BJ (cell line): Measurements from ENCODE around the gene CCNYL1. TPM values are rescaled to one million over a fixed set of nuclear protein-coding genes. Genes with fewer than 3 reads are reported as not detected.
"Not testable (repeated sequence)": the region's sequence is repeated elsewhere in the genome, so short reads cannot be mapped to it uniquely, and the experiment has no call there.

Source experiments
- CTCF ChIA-PET: fragments of 350-600 bp; formaldehyde crosslinking; extraction: SDS; loops from one replicate; lab custom pipeline; 2021; ENCODE audit warnings: antibody characterized with exemption, inconsistent platforms; lab: Yijun Ruan, JAX
- POLR2A ChIA-PET: fragments of 300-600 bp; sonication (Branson Sonifier 250); formaldehyde crosslinking; extraction: SDS; loops from one replicate; lab custom pipeline; 2021; ENCODE audit warnings: antibody characterized with exemption; lab: Charles Lee
- DNase-seq: peaks from one replicate; pipeline ENCODE4 v3.0.0-alpha.2; 2011; ENCODE audit warnings: low read depth
- H3K27me3 ChIP-seq: 2 replicates; pipeline ENCODE4 v1.6.0; 2011; ENCODE audit warnings: low read length; ENCODE audit not compliant: control insufficient read depth, insufficient read depth
- H3K36me3 ChIP-seq: 2 replicates; pipeline ENCODE4 v1.5.1; 2011; ENCODE audit warnings: low read length; ENCODE audit not compliant: control insufficient read depth, insufficient read depth
- H3K4me3 ChIP-seq: 2 replicates; pipeline ENCODE4 v1.5.1; 2011; ENCODE audit warnings: low read depth, mild to moderate bottlenecking, control low read depth, low read length
- polyA plus RNA-seq: library from polyadenylated mRNA; depleted of rRNA; stranded (reverse); fragments of >200 nt; gene quantifications from 2 replicates; pipeline ENCODE4 v1.2.3, GENCODE V29; 2011
- TF ChIP-seq, protein P1 (sequence below): IDR thresholded peaks from 2 replicates; pipeline ENCODE4 v1.5.1; 2011; ENCODE audit warnings: low read depth, mild to moderate bottlenecking, control low read depth, inconsistent platforms, low read length, moderate library complexity; ENCODE audit not compliant: insufficient read depth

Gene CCNYL1
- polyA plus RNA-seq, 1 experiment: 9.6 TPM

DNA sequence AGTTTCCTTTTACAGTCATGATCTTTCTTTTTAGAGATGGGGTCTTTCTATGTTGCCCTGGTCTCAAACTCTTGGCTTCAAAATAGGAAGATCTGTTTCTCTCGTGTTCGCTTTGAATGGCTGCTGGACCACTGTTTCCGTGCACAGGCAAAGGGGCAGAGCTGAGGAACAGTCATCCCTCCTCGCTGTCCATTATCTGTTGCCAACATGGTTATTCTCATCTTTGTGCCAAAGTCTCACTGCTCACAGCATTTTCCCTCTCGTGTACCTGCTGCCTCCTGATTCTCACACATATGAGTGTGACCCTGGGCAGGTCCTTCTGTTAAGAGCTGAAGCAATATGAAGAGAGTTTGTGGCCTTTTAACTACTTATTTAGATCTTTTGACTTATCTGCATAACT, 28.0 kb upstream of the CCNYL1 start:
- Histone ChIP-seq H3K36me3 (no peaks in the 10 kb centered on the region), H3K27me3 (peaks cover 6% of the 10 kb centered on the region), H3K4me3 (no peak overlapping the region)
- POLR2A ChIA-PET: interaction anchor here (1.2 kb wide), 1 partner anchor 28 kb away, joined by 6 read pairs; the partner anchor contains the start of gene CCNYL1
- no peak for DNase-seq
- CTCF ChIA-PET: interaction anchor here (0.6 kb wide), 1 partner anchor 127 kb away, joined by 3 read pairs; no protein-coding TSS in a partner anchor
- TF ChIP-seq, protein P1, sequence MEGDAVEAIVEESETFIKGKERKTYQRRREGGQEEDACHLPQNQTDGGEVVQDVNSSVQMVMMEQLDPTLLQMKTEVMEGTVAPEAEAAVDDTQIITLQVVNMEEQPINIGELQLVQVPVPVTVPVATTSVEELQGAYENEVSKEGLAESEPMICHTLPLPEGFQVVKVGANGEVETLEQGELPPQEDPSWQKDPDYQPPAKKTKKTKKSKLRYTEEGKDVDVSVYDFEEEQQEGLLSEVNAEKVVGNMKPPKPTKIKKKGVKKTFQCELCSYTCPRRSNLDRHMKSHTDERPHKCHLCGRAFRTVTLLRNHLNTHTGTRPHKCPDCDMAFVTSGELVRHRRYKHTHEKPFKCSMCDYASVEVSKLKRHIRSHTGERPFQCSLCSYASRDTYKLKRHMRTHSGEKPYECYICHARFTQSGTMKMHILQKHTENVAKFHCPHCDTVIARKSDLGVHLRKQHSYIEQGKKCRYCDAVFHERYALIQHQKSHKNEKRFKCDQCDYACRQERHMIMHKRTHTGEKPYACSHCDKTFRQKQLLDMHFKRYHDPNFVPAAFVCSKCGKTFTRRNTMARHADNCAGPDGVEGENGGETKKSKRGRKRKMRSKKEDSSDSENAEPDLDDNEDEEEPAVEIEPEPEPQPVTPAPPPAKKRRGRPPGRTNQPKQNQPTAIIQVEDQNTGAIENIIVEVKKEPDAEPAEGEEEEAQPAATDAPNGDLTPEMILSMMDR: no peak

DNA sequence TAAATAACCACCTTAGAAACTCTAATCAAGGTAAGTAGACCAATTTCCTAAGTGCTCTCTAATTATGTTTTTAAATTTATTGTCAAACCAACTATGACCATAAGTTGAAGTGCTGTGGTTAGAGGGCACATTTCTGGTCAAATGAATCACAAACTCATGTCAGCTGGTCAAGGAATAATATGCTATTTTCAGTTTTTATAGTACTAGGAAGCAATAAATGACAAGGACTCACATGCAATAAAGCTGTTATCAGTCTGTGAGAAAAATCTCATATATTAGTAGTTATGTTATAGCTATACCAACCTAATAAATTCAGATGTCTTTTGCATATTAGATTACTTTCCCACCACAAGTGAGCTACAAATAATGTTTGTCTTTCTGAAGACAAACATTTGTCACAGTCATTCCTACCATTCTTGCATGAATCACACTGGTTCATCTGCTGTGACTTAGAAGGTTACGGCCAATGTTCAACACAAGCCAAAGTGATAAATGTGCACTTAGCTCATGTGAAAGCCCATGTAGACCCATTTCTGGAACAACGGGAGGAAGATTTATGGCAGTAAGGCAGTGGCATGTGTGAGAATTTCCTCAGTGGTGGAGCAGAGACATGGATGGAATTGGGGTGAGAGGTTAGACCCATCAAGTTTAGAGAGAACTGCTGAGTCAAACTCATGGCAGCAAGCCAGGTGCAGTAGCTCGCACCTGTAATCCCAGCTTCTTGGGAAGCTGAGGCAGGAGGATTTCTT, 27.4 kb upstream of the CCNYL1 start:
- H3K27me3 ChIP-seq: peaks cover 4% of the 10 kb centered on the region
- TF ChIP-seq, protein P1: no peak
- peak; percentile 92 for DNase-seq
- ChIA-PET CTCF (interaction anchor here (0.6 to 1.4 kb wide), 2 partner anchors 57 to 128 kb away, joined by 3 to 4 read pairs; no protein-coding TSS in a partner anchor), POLR2A (interaction anchor here (0.5 to 1.2 kb wide), 2 partner anchors 27 to 620 kb away, joined by 5 to 6 read pairs; partner anchors contain the start of gene CCNYL1)
- no peak overlapping the region for H3K4me3 ChIP-seq
- no peaks in the 10 kb centered on the region for H3K36me3 ChIP-seq

DNA sequence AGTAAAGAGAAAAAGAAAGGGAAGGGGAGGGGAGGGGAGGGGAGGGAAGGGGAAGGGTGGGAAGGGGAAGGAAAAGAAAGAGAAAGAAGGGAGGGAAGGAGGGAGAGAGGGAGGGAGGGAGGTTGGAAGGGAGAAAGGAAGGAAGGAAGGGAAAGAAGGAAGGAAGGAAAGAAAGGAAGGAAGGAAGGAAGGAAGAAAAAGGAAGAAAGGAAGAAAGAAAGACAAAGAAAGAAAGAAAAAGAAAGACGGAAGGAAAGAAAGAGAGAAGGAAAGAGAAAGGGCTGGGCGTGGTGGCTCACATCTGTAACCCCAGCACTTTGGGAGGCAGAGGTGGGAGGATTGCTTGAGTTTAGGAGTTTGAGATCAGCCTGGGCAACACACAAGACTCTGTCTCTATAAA, 24.6 kb upstream of the CCNYL1 start:
- no peak for DNase-seq
- POLR2A ChIA-PET: no interaction called here
- peaks cover 3% of the 10 kb centered on the region for H3K27me3 ChIP-seq
- CTCF ChIA-PET: interaction anchor here (1.2 kb wide), 1 partner anchor 11 kb away, joined by 3 read pairs; no protein-coding TSS in a partner anchor
- TF ChIP-seq, protein P1: no peak
- no peaks in the 10 kb centered on the region for H3K36me3 ChIP-seq
- H3K4me3 ChIP-seq: no peak overlapping the region

DNA sequence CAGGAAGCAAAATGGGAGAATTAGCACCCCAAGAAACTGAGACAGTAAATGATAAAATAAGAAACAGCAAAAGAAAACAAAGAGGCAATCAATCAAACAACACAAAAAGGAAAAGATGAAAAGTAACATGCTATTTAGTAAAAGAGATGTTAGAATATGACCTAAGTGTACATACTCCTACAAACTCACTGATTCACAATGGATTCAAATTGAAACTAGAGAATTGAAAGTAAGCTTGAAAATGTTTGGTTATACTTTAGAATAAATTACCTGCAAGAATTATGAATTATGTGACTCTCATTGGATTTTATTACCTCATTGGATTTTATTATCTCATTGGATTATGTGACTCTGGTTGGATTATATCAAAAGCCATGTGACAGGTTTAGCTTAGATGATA, 22.8 kb upstream of the CCNYL1 start:
- TF ChIP-seq, protein P1: no peak

DNA sequence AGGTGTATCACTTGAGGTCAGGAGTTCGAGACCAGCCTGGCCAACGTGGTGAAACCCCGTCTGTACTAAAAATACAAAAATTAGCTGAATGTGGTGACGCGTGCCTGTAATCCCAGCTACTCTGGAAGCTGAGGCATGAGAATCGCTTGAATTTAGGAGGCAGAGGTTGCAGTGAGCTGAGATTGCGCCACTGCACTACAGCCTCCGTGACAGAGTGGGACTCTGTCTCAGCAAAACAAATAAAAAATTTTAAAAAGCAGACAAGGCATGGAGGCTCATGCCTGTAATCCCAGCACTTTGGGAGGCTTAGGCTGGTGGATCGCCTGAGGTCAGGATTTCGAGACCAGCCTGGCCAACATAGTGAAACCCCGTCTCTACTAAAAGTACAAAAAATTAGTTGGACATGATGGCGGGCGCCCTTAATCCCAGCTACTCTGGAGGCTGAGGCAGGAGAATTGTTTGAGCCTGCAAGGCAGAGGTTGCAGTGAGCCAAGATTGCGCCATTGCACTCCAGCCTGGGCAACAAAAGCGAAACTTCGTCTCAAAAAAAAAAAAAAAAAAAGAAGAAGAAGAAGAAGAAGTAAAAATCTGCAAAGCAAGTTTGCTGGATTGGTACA, 20.5 kb upstream of the CCNYL1 start:
- DNase-seq, H3K27me3 ChIP-seq, H3K4me3 ChIP-seq, H3K36me3 ChIP-seq, POLR2A ChIA-PET: not testable (repeated sequence)
- CTCF ChIA-PET: interaction anchor here (0.9 kb wide), 1 partner anchor 17 kb away, joined by 4 read pairs; no protein-coding TSS in a partner anchor

More for the DNA sequence above, 22.8 kb upstream of the CCNYL1 start:
- no peak for DNase-seq
- H3K4me3 ChIP-seq: no peak overlapping the region
- no peaks in the 10 kb centered on the region for H3K36me3 ChIP-seq
- ChIA-PET POLR2A (no interaction called here), CTCF (no interaction called here)
- peaks cover 3% of the 10 kb centered on the region for H3K27me3 ChIP-seq
